ENCODE data around the gene CD163.
A peak's percentile ranks its signal among the peaks of the same experiment; 100 is the strongest.
"Not testable (repeated sequence)": the region's sequence is repeated elsewhere in the genome, so short reads cannot be mapped to it uniquely, and the experiment has no call there.

Gene CD163

GRCh38 chr12:7503686-7504415 is at the start of gene CD163:
TSS of gene CD163 (minus strand) at chr12:7503777. CDS start at chr12:7503690, 87 bp downstream.
- FAIRE-seq, result peak; percentile 23

- no peak for FAIRE-seq
These were observed 39.2 kb upstream of the CD163 start for GRCh38 chr12:7542813-7543212.

- FAIRE-seq, result no peak
These were observed 38.5 kb upstream of the CD163 start for GRCh38 chr12:7542046-7542445.

GRCh38 chr12:7514416-7514815 is 10.8 kb upstream of the CD163 start:
- no peak for FAIRE-seq

- FAIRE-seq, result no peak
These were observed 9.0 kb upstream of the CD163 start for GRCh38 chr12:7512553-7512952.

- not testable (repeated sequence) for FAIRE-seq
These were observed 6.4 kb upstream of the CD163 start for GRCh38 chr12:7509793-7510470.

- no peak for FAIRE-seq
These were observed 965 bp downstream of the CD163 start for GRCh38 chr12:7502612-7503011.

- FAIRE-seq, result no peak
These were observed 2.5 kb downstream of the CD163 start for GRCh38 chr12:7501031-7501588.

- no peak for FAIRE-seq
These were observed 3.9 kb downstream of the CD163 start for GRCh38 chr12:7499636-7500035.

- FAIRE-seq, result no peak
These were observed 4.8 kb downstream of the CD163 start for GRCh38 chr12:7498809-7499208.

- FAIRE-seq, result no peak
These were observed 5.9 kb downstream of the CD163 start for GRCh38 chr12:7497661-7498060.

GRCh38 chr12:7496451-7496850 is 7.1 kb downstream of the CD163 start:
- no peak for FAIRE-seq

- FAIRE-seq, result no peak
These were observed 8.4 kb downstream of the CD163 start for GRCh38 chr12:7495136-7495535.

- no peak for FAIRE-seq
These were observed 10.6 kb downstream of the CD163 start for GRCh38 chr12:7493006-7493405.

- FAIRE-seq, result no peak
These were observed 17.1 kb downstream of the CD163 start for GRCh38 chr12:7486512-7486911.

- no peak for FAIRE-seq
These were observed 18.5 kb downstream of the CD163 start for GRCh38 chr12:7485095-7485494.

GRCh38 chr12:7483343-7483742 is 20.2 kb downstream of the CD163 start:
- FAIRE-seq, result no peak

GRCh38 chr12:7479771-7480170 is 23.8 kb downstream of the CD163 start:
- no peak for FAIRE-seq

- no peak for FAIRE-seq
These were observed 31.5 kb downstream of the CD163 start for GRCh38 chr12:7472060-7472459.

GRCh38 chr12:7460375-7461259 is 43.0 kb downstream of the CD163 start:
- no peak for FAIRE-seq

GRCh38 chr12:7459973-7460372 is 43.6 kb downstream of the CD163 start:
- no peak for FAIRE-seq

GRCh38 chr12:7451756-7452155 is 51.8 kb downstream of the CD163 start:
- FAIRE-seq, result no peak

- FAIRE-seq, result no peak
These were observed 52.9 kb downstream of the CD163 start for GRCh38 chr12:7450667-7451066.
